ENCODE measurements around the gene RCOR3.
"Not testable (repeated sequence)": the region's sequence is repeated elsewhere in the genome, so short reads cannot be mapped to it uniquely, and the experiment has no call there.

The RCOR3 gene

GRCh38 chr1:211258756-211259637 lies at the start of gene RCOR3:
TSS of gene RCOR3 (plus strand) at chr1:211259366. CDS start at chr1:211259561, 195 bp downstream.
- DNase-seq (ENCODE audit: low read depth): peak; percentile 79

GRCh38 chr1:211210052-211210451 lies 49.1 kb upstream of the RCOR3 start:
- no peak for DNase-seq (ENCODE audit: low read depth)

GRCh38 chr1:211210965-211211364 lies 48.2 kb upstream of the RCOR3 start:
- no peak for DNase-seq (ENCODE audit: low read depth)

- DNase-seq (ENCODE audit: low read depth): no peak
Measured at GRCh38 chr1:211213702-211214101, 45.5 kb upstream of the RCOR3 start.

GRCh38 chr1:211215577-211215976 lies 43.6 kb upstream of the RCOR3 start:
- no peak for DNase-seq (ENCODE audit: low read depth)

GRCh38 chr1:211217392-211217791 lies 41.8 kb upstream of the RCOR3 start:
- no peak for DNase-seq (ENCODE audit: low read depth)

GRCh38 chr1:211222469-211223234 lies 36.5 kb upstream of the RCOR3 start:
- not testable (repeated sequence) for DNase-seq (ENCODE audit: low read depth)

- DNase-seq (ENCODE audit: low read depth): not testable (repeated sequence)
Measured at GRCh38 chr1:211228573-211229364, 30.4 kb upstream of the RCOR3 start.

- DNase-seq (ENCODE audit: low read depth): no peak
Measured at GRCh38 chr1:211229365-211229759, 29.8 kb upstream of the RCOR3 start.

GRCh38 chr1:211231873-211232272 lies 27.3 kb upstream of the RCOR3 start:
- no peak for DNase-seq (ENCODE audit: low read depth)

- DNase-seq (ENCODE audit: low read depth): no peak
Measured at GRCh38 chr1:211236633-211237320, 22.4 kb upstream of the RCOR3 start.

- no peak for DNase-seq (ENCODE audit: low read depth)
Measured at GRCh38 chr1:211237579-211237978, 21.6 kb upstream of the RCOR3 start.

- DNase-seq (ENCODE audit: low read depth): not testable (repeated sequence)
Measured at GRCh38 chr1:211240567-211240966, 18.6 kb upstream of the RCOR3 start.

- DNase-seq (ENCODE audit: low read depth): no peak
Measured at GRCh38 chr1:211241071-211241470, 18.1 kb upstream of the RCOR3 start.

- DNase-seq (ENCODE audit: low read depth): not testable (repeated sequence)
Measured at GRCh38 chr1:211243639-211244038, 15.5 kb upstream of the RCOR3 start.

- not testable (repeated sequence) for DNase-seq (ENCODE audit: low read depth)
Measured at GRCh38 chr1:211246583-211246982, 12.6 kb upstream of the RCOR3 start.

GRCh38 chr1:211247921-211248320 lies 11.2 kb upstream of the RCOR3 start:
- DNase-seq (ENCODE audit: low read depth): no peak

- DNase-seq (ENCODE audit: low read depth): not testable (repeated sequence)
Measured at GRCh38 chr1:211249611-211250010, 9.6 kb upstream of the RCOR3 start.

- no peak for DNase-seq (ENCODE audit: low read depth)
Measured at GRCh38 chr1:211257826-211258225, 1.3 kb upstream of the RCOR3 start.

GRCh38 chr1:211258310-211258755 lies 833 bp upstream of the RCOR3 start:
- DNase-seq (ENCODE audit: low read depth): peak; percentile 72

- DNase-seq (ENCODE audit: low read depth): peak; percentile 50
Measured at GRCh38 chr1:211259638-211260126, 516 bp downstream of the RCOR3 start.
